HL-60 (cell line): ENCODE data around the gene TLE7.

Experiments
- DNase-seq, 2 experiments: peaks; one replicate each; pipeline ENCODE4 v3.0.0-alpha.2; 2010 to 2020; ENCODE audit warnings: low read depth in 1 of 2, low spot score in 1 of 2
- H3K27ac ChIP-seq: fragments of 250-450 bp; sonication (Bioruptor Pico); replicated peaks from 2 replicates; pipeline ENCODE4 v1.5.1; 2020; ENCODE audit warnings: mild to moderate bottlenecking, moderate library complexity
- H3K27me3 ChIP-seq: fragments of 250-450 bp; sonication (Bioruptor Pico); 2 replicates; pipeline ENCODE4 v1.5.1; 2021; ENCODE audit warnings: mild to moderate bottlenecking, moderate library complexity; ENCODE audit not compliant: insufficient read depth, poor library complexity, severe bottlenecking
- H3K4me3 ChIP-seq: replicated peaks from 2 replicates; pipeline ENCODE4 v1.5.1; 2011; ENCODE audit warnings: mild to moderate bottlenecking, control low read depth, low read length; ENCODE audit not compliant: insufficient read depth
- GABPA ChIP-seq: IDR thresholded peaks from 2 replicates; pipeline ENCODE4 v1.6.1; 2012; ENCODE audit warnings: low read depth
- POLR2AphosphoS5 ChIP-seq: IDR thresholded peaks from 2 replicates; pipeline ENCODE4 v1.6.1; 2012; ENCODE audit warnings: low read depth
- SPI1 ChIP-seq: IDR thresholded peaks from 2 replicates; pipeline ENCODE4 v1.6.1; 2012; ENCODE audit warnings: low read depth, mild to moderate bottlenecking, borderline replicate concordance
- TF ChIP-seq, protein P1 (sequence below): IDR thresholded peaks from one replicate; pipeline ENCODE4 v1.5.1; 2011; ENCODE audit warnings: low read length, control low read depth, inconsistent platforms; ENCODE audit not compliant: insufficient read depth
- TF ChIP-seq, protein P2 (sequence below): IDR thresholded peaks from 2 replicates; pipeline ENCODE4 v1.6.1; 2012; ENCODE audit warnings: low read depth; ENCODE audit not compliant: insufficient replicate concordance

TLE7 gene

DNA sequence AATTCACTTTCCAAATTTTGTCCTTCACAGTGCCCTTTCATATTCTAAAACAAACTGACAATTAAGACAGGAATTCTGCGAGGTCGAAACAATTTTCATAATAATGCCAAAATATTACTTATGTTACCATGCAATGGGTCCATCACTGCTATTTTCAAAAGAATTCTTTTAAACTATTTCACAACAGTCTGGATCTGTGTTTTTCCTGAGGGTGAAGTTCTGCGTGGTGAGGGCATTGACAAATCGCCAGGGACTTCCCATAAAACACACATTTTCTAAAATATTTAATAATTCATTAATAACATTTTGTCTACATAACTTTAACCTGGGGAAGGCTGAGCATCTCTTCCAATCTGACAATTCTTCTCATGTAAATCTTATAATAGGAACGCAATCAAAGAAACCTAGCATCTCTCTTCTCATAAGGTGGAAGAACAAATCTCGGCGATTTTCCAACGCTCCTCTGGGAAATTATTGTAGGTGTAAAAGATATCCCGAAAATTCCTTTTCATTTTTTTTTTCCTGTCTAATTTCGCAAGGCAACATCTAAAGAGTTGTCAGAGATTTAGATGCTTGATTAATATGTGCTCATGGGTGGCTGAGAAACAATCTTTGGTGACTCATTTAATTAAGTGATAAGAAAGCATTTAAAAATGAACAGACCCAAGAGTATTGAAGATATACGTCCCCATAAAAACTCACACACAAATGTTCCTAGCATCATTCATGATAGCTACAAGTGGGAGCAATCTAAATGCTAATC lies 41.9 kb downstream of the TLE7 start:
- no peak overlapping the region for H3K27ac ChIP-seq
- H3K27me3 ChIP-seq = peaks cover 4% of the 10 kb centered on the region
- DNase-seq = no peak
- no peak for TF ChIP-seq SPI1
- TF ChIP-seq, protein P1, sequence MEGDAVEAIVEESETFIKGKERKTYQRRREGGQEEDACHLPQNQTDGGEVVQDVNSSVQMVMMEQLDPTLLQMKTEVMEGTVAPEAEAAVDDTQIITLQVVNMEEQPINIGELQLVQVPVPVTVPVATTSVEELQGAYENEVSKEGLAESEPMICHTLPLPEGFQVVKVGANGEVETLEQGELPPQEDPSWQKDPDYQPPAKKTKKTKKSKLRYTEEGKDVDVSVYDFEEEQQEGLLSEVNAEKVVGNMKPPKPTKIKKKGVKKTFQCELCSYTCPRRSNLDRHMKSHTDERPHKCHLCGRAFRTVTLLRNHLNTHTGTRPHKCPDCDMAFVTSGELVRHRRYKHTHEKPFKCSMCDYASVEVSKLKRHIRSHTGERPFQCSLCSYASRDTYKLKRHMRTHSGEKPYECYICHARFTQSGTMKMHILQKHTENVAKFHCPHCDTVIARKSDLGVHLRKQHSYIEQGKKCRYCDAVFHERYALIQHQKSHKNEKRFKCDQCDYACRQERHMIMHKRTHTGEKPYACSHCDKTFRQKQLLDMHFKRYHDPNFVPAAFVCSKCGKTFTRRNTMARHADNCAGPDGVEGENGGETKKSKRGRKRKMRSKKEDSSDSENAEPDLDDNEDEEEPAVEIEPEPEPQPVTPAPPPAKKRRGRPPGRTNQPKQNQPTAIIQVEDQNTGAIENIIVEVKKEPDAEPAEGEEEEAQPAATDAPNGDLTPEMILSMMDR = no peak
- TF ChIP-seq GABPA = no peak
- TF ChIP-seq POLR2AphosphoS5 = no peak
- TF ChIP-seq, protein P2, sequence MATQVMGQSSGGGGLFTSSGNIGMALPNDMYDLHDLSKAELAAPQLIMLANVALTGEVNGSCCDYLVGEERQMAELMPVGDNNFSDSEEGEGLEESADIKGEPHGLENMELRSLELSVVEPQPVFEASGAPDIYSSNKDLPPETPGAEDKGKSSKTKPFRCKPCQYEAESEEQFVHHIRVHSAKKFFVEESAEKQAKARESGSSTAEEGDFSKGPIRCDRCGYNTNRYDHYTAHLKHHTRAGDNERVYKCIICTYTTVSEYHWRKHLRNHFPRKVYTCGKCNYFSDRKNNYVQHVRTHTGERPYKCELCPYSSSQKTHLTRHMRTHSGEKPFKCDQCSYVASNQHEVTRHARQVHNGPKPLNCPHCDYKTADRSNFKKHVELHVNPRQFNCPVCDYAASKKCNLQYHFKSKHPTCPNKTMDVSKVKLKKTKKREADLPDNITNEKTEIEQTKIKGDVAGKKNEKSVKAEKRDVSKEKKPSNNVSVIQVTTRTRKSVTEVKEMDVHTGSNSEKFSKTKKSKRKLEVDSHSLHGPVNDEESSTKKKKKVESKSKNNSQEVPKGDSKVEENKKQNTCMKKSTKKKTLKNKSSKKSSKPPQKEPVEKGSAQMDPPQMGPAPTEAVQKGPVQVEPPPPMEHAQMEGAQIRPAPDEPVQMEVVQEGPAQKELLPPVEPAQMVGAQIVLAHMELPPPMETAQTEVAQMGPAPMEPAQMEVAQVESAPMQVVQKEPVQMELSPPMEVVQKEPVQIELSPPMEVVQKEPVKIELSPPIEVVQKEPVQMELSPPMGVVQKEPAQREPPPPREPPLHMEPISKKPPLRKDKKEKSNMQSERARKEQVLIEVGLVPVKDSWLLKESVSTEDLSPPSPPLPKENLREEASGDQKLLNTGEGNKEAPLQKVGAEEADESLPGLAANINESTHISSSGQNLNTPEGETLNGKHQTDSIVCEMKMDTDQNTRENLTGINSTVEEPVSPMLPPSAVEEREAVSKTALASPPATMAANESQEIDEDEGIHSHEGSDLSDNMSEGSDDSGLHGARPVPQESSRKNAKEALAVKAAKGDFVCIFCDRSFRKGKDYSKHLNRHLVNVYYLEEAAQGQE = no peak
- H3K4me3 ChIP-seq = no peak overlapping the region

DNA sequence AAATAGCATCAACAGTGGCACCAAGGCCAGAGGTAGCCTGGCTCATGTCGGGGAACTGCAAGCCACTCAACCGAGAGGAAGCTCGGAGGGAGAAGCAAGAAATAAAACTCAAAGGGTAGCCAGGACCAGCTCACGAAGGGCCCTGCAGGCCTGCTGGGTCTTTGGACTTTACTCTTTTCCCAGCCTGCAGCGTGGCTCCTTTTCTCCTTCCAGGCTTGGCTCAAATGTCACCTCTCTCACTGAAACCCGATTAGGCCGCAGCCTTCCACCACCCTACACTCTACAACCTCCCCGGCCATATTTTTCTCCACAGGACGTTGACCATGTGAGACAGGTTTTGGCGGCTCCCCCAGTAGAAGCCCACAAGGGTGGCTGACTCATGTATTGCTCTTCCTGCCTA lies 45.3 kb downstream of the TLE7 start:
- DNase-seq = no peak
- TF ChIP-seq, protein P1 = no peak
- TF ChIP-seq, protein P2 = no peak
- TF ChIP-seq POLR2AphosphoS5 (no peak), SPI1 (no peak), GABPA (no peak)

DNA sequence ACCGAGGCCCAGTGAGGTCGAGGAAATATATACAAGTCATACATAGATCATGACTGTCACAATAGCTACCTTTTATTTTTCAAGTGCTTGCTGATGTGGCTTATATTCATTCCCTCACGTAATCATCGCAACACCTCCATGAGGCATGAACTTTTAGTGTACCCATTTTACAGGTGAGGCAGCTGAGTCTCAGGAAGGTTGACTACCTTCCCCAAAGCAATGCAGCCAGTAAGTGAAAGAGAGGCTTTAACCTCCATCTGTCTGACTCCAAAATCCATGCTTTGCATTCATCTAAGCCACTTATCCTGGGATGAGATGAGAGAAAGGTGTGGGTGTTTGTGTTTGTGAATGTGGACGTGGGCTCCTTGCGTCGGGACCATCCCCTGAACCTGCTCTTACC lies 52.5 kb downstream of the TLE7 start:
- no peak overlapping the region for H3K27ac ChIP-seq
- no peak overlapping the region for H3K4me3 ChIP-seq
- DNase-seq = no peak
- TF ChIP-seq, protein P1 = no peak
- no peak for TF ChIP-seq POLR2AphosphoS5
- TF ChIP-seq, protein P2 = no peak
- no peak for TF ChIP-seq GABPA
- no peak for TF ChIP-seq SPI1
- H3K27me3 ChIP-seq = no peaks in the 10 kb centered on the region

More for the DNA sequence above, 45.3 kb downstream of the TLE7 start:
- no peak overlapping the region for H3K27ac ChIP-seq
- H3K27me3 ChIP-seq = peaks cover 4% of the 10 kb centered on the region
- no peak overlapping the region for H3K4me3 ChIP-seq
